Measurements from ENCODE around the gene PYY.
"Not testable (repeated sequence)": the region's sequence is repeated elsewhere in the genome, so short reads cannot be mapped to it uniquely, and the experiment has no call there.

The PYY gene

GRCh38 chr17:43945074-43945829, 8.5 kb downstream of the PYY start:
- DNase-seq (ENCODE audit: low read depth): no peak
- no peak overlapping the region for H3K4me3 ChIP-seq (ENCODE audit: low read depth, low read length)
- no peak for TF ChIP-seq CTCF (IDR thresholded peaks at IDR 0.05; ENCODE audit: control insufficient read depth, extremely low read depth, insufficient read depth)

GRCh38 chr17:43942051-43942685, 11.6 kb downstream of the PYY start, which contains the start of gene PPY:
PPY (minus strand) TSS chr17:43942476; CDS start chr17:43941654, 822 bp downstream.
- TF ChIP-seq CTCF (IDR thresholded peaks at IDR 0.05; ENCODE audit: control insufficient read depth, extremely low read depth, insufficient read depth): no peak
- DNase-seq (ENCODE audit: low read depth): no peak
- H3K4me3 ChIP-seq (ENCODE audit: low read depth, low read length): no peak within 1 kb of the TSS

DNA sequence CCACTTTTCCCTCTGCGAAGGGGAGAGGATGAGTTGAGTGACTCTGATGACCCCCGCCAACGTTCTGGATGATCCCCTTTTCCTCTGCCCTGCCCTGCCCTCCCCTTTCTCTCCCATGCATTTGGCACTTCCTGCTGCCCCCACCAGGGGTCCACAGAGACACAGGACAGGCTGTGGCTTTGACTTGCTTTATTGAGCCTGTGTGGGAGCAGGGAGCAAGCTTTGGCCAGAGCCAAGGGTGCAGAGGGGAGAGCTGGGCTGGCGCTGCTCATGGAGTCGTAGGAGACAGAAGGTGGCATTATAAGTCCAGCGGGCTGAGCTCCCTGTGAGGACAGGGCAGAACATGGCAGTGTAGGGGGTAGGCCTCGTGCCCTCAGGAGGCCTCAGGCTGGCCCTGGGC, 13.1 kb downstream of the PYY start:
- peak; percentile 24; the same call in 1 of the 2 replicates for TF ChIP-seq CTCF (IDR thresholded peaks at IDR 0.05; ENCODE audit: control insufficient read depth, extremely low read depth, insufficient read depth)
- DNase-seq (ENCODE audit: low read depth): no peak
- no peak overlapping the region for H3K4me3 ChIP-seq (ENCODE audit: low read depth, low read length)

- no peak overlapping the region for H3K4me3 ChIP-seq (ENCODE audit: low read depth, low read length)
- no peak for TF ChIP-seq CTCF (IDR thresholded peaks at IDR 0.05; ENCODE audit: control insufficient read depth, extremely low read depth, insufficient read depth)
- no peak for DNase-seq (ENCODE audit: low read depth)
Measured at GRCh38 chr17:43939886-43940285, 13.9 kb downstream of the PYY start.

DNA sequence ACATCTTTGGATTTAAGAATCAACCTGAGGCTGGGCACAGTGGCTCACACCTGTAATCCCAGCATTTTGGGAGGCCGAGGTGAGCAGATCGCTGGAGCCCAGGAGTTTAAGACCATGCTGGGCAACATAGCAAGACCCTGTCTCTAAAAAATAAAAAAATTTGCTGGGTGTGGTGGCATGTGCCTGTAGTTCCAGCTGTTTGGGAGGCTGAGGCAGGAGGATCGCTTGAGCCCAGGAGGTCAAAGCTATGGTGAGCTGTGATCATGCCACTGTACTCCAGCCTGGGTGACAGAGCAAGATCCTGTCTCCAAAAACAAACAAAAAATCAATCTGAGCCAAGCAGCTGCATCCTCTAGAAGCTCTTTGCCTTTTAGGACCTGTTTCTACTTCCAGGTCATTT, 14.3 kb downstream of the PYY start:
- H3K4me3 ChIP-seq (ENCODE audit: low read depth, low read length); DNase-seq (ENCODE audit: low read depth): not testable (repeated sequence)

GRCh38 chr17:43938838-43939182, 14.9 kb downstream of the PYY start:
- no peak for TF ChIP-seq CTCF (IDR thresholded peaks at IDR 0.05; ENCODE audit: control insufficient read depth, extremely low read depth, insufficient read depth)
- DNase-seq (ENCODE audit: low read depth): no peak

DNA sequence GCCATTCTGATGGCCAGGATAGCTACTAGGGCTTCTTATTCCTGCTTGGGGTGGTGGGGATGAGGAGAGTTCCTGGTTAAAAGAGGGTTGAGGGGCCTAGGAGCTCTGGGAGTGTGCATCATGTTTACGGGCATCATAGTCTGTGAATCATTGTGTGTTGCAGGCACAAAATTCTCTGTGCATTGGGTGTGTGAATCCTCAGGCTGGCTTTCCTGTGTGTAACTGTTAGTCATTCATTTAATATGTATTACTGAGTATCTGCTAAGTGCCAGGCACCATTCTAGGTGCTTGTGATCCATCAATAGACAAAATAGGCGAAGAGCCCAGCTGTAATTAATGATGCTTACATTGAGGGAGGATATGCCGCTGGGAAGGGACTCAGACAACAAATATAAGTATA, 17.3 kb downstream of the PYY start:
- H3K4me3 ChIP-seq (ENCODE audit: low read depth, low read length): no peak overlapping the region
- no peak for DNase-seq (ENCODE audit: low read depth)
- no peak for TF ChIP-seq CTCF (IDR thresholded peaks at IDR 0.05; ENCODE audit: control insufficient read depth, extremely low read depth, insufficient read depth)

More at GRCh38 chr17:43938838-43939182, 14.9 kb downstream of the PYY start:
- H3K4me3 ChIP-seq (ENCODE audit: low read depth, low read length): no peak overlapping the region

All from LNCaP clone FGC (cell line).